ENCODE results near the gene CDO1.

The CDO1 gene

DNA sequence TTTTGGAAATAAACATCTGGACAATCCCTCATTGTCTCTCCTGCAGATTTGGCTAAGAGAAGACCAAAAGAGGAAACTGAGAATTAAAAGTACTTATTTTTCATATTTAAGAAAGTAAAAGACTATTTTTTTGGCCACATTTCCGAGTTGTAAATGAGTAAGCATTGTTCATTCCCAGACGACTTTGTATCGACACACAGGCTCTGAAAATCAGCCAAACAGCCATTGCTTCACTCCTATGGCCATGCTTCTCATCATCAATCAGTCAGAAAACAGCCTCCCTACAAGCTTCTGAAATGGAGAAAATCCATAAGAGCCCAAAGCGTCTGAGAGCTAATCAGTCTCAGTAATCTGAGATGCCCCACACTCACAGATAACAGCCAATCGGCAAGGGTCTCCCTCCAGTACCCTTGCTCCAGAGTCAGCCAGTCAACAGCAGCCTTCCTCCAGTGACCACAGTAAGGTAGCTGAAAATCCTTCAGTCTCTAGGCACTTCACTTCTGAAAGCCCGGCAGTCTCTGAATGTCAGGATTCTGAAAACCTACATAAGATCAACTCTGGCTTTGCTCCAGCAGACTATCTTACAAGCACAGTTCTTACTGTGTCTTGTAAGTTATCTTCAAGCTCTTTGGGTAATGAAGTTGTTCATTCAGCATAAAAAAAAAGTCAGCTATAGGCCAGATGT, 30.9 kb downstream of the CDO1 start:
- no peak for DNase-seq (ENCODE audit: low read depth in 2 of 2)

GRCh38 chr5:115778417-115778816, 38.0 kb downstream of the CDO1 start:
- no peak for DNase-seq (ENCODE audit: low read depth in 2 of 2)

DNA sequence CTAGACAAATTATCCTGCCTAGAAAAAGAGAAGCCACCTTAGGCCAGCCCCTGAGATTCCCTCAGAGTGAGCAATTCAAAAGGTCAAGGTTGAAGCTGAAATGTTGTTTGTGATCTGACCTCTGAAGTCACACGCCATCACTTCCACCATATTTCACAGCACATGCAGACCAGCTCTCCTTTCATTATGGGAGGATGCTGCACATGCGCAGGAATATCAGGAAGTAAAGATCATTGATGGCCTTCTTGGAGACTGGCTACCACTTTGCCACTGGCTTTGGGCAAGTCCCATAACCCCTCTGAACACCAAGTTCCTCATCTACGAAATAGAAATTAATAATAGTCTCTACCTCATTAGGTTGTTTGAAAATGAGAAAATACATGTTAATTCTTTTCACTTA, 39.5 kb downstream of the CDO1 start:
- no peak for DNase-seq (ENCODE audit: low read depth in 2 of 2)

DNA sequence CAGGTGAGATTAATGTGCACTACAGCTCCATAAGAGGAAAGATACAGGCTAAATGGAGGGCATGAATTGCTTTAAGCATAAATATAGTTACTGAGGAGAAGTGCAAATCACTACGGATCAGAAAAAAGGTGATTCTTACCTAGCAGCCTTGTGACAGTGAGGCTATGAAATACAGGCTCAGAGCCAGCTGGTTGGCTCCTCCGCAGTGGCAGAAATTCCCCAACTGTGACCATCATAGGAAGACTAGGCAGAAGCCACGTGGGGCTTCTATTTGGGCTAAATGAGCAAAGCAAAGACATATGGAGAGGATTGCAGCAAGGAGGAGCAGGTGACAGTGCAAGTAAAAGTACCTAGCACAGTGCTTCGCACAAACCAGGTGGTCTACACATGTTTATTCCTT, 40.5 kb downstream of the CDO1 start:
- no peak for DNase-seq (ENCODE audit: low read depth in 2 of 2)

- no peak for DNase-seq (ENCODE audit: low read depth in 2 of 2)
These were observed 41.8 kb downstream of the CDO1 start for GRCh38 chr5:115774684-115775083.

DNA sequence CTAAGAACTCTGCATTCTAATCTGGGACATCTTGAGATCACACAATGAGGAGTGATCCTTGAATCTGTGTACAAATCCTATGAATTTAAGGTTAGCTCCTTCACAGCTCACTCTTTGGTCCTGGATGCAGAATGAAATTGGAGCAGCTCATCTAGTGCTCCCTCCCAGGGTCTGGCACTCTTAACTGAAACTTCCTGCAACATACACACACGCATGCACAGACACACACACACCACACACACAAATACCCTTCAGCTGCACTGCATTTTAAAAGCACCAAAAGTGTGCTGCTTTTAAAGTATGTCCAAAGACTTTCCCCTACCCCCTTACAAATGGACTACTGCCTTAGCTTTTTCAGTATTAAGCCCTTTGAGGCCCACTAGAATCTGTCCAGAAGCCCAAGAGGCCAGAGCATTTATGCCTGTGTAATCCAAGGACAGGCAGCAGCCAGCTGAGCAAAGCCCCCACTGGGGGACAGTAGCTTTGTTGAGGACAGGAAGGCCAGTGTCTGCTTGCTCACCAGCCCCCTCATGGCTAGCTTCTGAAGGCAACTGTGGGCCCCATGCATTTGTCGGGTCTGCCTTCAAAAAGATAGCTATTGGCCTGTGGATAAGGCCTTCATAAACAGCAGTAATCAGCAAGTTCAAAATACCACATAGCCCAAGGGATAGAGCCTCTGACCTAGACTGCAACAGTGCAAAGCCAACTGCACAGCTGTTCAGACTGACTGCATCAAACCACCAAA, 43.6 kb downstream of the CDO1 start:
- no peak for DNase-seq (ENCODE audit: low read depth in 2 of 2)

GRCh38 chr5:115770466-115770865, 46.0 kb downstream of the CDO1 start:
- DNase-seq (ENCODE audit: low read depth in 2 of 2): peak in 1 of 2 donors; percentile 0

GRCh38 chr5:115767424-115767823, 49.0 kb downstream of the CDO1 start:
- no peak for DNase-seq (ENCODE audit: low read depth in 2 of 2)

DNA sequence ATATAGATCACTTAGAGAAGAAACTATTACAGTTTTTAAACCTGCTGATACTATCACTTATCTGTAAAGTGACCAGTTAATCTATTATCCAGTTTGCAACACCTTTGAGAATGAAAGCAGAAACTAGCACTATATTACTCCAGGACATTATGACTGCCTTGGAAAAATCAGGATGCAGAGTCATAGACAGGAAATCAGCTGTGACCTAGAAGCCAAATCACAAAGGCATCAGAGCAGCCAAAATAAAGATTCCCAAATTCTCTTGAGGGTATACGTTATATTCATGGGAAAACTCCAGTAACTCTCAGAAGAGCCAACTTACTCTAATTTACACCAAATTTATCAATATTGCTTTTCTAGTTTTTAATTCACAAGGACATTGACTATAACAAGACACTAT, 49.9 kb downstream of the CDO1 start:
- no peak for DNase-seq (ENCODE audit: low read depth in 2 of 2)

DNA sequence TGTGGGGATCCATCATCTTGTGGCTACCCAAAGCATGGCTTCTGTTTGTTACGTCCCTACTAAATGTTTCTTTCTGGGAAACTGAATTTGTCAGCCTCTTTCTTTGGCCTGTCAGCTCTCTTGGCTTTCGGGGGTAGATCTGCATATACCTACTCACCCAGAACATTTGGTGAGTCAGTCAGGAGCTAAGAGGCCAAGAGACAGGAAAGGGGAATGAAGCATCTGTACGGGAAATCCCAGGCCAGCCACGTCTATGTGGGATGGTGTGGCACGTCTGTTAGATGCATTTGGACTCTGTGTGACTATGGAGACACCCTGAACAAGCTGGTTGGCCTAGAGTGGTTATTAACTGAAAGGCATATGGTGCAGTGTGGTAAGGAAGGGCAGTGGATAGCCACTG, 58.1 kb downstream of the CDO1 start:
- DNase-seq (ENCODE audit: low read depth in 2 of 2): no peak

GRCh38 chr5:115755675-115756074, 60.8 kb downstream of the CDO1 start:
- DNase-seq (ENCODE audit: low read depth in 2 of 2): no peak
